ENCODE data around the gene ATP6V1A.

DNA sequence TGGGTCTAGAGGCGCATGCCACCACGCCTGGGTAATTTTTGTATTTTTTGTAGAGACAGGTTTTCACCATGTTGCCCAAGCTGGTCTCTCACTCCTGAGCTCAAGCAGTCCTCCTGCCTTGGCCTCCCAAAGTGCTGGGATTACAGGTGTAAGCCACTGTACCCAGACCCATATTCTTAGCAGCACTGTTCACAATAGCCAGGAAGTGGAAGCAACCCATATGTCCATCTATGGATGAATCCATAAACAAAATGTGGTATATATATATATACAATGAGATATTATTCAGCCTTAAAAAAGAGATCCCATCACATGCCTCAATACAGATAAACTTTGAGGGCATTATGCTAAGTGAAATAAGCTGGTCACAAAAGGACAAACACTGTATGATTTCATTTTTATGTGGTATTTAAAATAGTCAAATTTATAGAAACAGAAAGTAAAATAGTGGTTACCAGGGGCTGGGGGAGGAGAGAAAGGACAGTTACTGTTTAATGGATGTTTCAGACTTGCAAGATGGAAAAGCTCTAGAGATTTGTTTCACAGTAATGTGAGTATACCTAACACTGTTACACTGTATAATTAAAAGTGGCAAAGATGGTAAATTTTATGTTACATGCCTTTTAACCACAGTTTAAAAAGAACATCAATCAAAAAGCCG is 56.1 kb downstream of the ATP6V1A start:
- TF ChIP-seq CTCF (IDR thresholded peaks at IDR 0.05; ENCODE audit: borderline replicate concordance, extremely low read depth, low read length, poor library complexity, severe bottlenecking) = no peak
- no peak for TF ChIP-seq EZH2 (IDR thresholded peaks at IDR 0.05; ENCODE audit: borderline replicate concordance, low read depth, low read length, severe bottlenecking)

All from DND-41 (cell line).